Lung (tissue), 12 donors: Measurements from ENCODE around the gene CYBC1. TPM values are rescaled to one million over a fixed set of nuclear protein-coding genes. Genes with fewer than 3 reads are reported as not detected.

ENCODE experiments used
- ATAC-seq: fragments of 200-7000 bp; cut with Tn5 transposase; one replicate; pipeline ENCODE4 v1.9.1; 2020; ENCODE audit warnings: moderate number of reproducible peaks; ENCODE audit not compliant: insufficient read depth, low FRiP score
- DNase-seq, 3 donors: peaks; one replicate each; pipeline ENCODE4 v3.0.0-alpha.2; 2013 to 2017
- H3K27ac ChIP-seq, 2 donors: one replicate each; pipeline ENCODE4 v1.5.1; 2013; ENCODE audit warnings: mild to moderate bottlenecking in 2 of 2, moderate library complexity in 2 of 2, control low read depth in 1 of 2, inconsistent platforms in 1 of 2, low read depth in 1 of 2, low read length in 1 of 2
- H3K27me3 ChIP-seq, 3 donors: one replicate each; pipeline ENCODE4 v1.5.1; 2013; ENCODE audit warnings: low read length in 2 of 3; ENCODE audit not compliant: control insufficient read depth in 3 of 3, insufficient read depth in 3 of 3
- H3K36me3 ChIP-seq, 4 donors: one replicate each; pipeline ENCODE4 v1.5.1; 2013; ENCODE audit warnings: low read length in 4 of 4, mild to moderate bottlenecking in 1 of 4, moderate library complexity in 1 of 4; ENCODE audit not compliant: control insufficient read depth in 4 of 4, insufficient read depth in 4 of 4
- H3K4me1 ChIP-seq, 5 donors: one replicate each; pipeline ENCODE4 v1.5.1; 2013; ENCODE audit warnings: low read length in 5 of 5, mild to moderate bottlenecking in 2 of 5, moderate library complexity in 1 of 5; ENCODE audit not compliant: control insufficient read depth in 5 of 5, insufficient read depth in 5 of 5
- H3K4me3 ChIP-seq: one replicate; pipeline ENCODE4 v1.5.1; 2013; ENCODE audit warnings: mild to moderate bottlenecking, control low read depth, moderate library complexity
- H3K9ac ChIP-seq, 2 donors: one replicate each; pipeline ENCODE4 v1.5.1; 2013; ENCODE audit warnings: low read length in 2 of 2, control low read depth in 1 of 2; ENCODE audit not compliant: insufficient read depth in 1 of 2
- H3K9me3 ChIP-seq, 4 donors: one replicate each; pipeline ENCODE4 v1.5.1; 2013; ENCODE audit warnings: low read length in 3 of 4, mild to moderate bottlenecking in 1 of 4, moderate library complexity in 1 of 4; ENCODE audit not compliant: control insufficient read depth in 4 of 4, insufficient read depth in 3 of 4
- CTCF ChIP-seq: IDR thresholded peaks from 2 replicates; pipeline ENCODE4 v1.5.1; 2012; ENCODE audit warnings: mild to moderate bottlenecking; ENCODE audit errors: control extremely low read depth, extremely low read depth
- WGBS, 2 donors: extraction: QIAGEN DNeasy Blood & Tissue Kit; methylation state at CpG; one replicate each; pipeline ENCODE4 v1.1.7; 2013; 5-methylcytosine and 5-hydroxymethylcytosine counted together
- polyA plus RNA-seq, 2 donors: library from polyadenylated mRNA; stranded (reverse); fragments of 200-250 nt; gene quantifications; one replicate each; pipeline ENCODE4 v1.2.1, GENCODE V29; 2013
- total RNA-seq, 2 donors: library from RNA; depleted of rRNA in 1 of 2; stranded (reverse); fragments of >200 nt in 1 of 2; gene quantifications; one replicate each; pipeline ENCODE4 v1.2.1, GENCODE V29; 2014 to 2021
- donor health status: control.
- donor health status: control.
- donor health status: Bipolar disorder and iron deficiency.
- donor health status: healthy.
- donor health status: DM: yes; HTN: yes; CAD: no.

The CYBC1 gene
- total and polyA plus RNA-seq, 4 donors, result 37.4 to 144 (median 92.0) TPM

GRCh38 chr17:82446649-82447048, 3.9 kb downstream of the CYBC1 start:
- 88 to 92% methylated on average over 12 of the region's 12 CpGs for WGBS, 2 donors
- Histone ChIP-seq H3K27ac (no peak overlapping the region), H3K36me3 (peaks cover 0 to 44% (median 7%) of the 10 kb centered on the region in 4 donors)

DNA sequence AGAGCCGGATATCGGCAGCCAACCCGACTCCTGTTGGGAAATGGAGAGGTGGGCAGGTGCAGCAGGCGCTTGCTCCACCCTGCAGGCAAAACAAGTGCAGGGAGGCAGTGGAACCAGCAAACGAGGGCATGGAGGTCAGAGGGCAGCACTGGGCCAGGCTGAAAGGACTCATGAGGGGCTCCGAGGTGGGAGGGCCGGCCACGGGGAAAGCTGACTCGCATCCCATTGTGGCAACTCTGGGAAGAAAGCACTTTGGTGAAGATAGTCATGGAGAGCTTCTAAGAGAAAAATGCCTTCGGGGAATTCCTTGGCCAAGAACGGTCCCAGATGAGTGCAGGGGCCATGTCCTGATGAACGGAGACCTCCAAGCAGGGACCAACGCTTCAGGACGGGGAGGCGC, 4.4 kb downstream of the CYBC1 start:
- ATAC-seq (no peak), DNase-seq (no peak)
- Histone ChIP-seq H3K4me3 (no peak overlapping the region), H3K27ac (no peak overlapping the region), H3K9ac (no peak overlapping the region), H3K27me3 (no peaks in the 10 kb centered on the region), H3K9me3 (no peaks in the 10 kb centered on the region), H3K36me3 (peaks cover 0 to 47% (median 7%) of the 10 kb centered on the region in 4 donors), H3K4me1 (peaks cover 2 to 20% (median 5%) of the 10 kb centered on the region in 5 donors)
- no peak for TF ChIP-seq CTCF
- WGBS, 2 donors, result 91 to 93% methylated on average over 15 of the region's 15 CpGs

More at GRCh38 chr17:82446649-82447048, 3.9 kb downstream of the CYBC1 start:
- ATAC-seq (no peak), DNase-seq (no peak)
- no peak for TF ChIP-seq CTCF
- H3K4me3 ChIP-seq, result no peak overlapping the region
- no peaks in the 10 kb centered on the region for H3K27me3 ChIP-seq
- H3K9me3 ChIP-seq, result no peaks in the 10 kb centered on the region
- peaks cover 5 to 22% (median 9%) of the 10 kb centered on the region in 5 donors for H3K4me1 ChIP-seq
- H3K9ac ChIP-seq, result no peak overlapping the region

DNA sequence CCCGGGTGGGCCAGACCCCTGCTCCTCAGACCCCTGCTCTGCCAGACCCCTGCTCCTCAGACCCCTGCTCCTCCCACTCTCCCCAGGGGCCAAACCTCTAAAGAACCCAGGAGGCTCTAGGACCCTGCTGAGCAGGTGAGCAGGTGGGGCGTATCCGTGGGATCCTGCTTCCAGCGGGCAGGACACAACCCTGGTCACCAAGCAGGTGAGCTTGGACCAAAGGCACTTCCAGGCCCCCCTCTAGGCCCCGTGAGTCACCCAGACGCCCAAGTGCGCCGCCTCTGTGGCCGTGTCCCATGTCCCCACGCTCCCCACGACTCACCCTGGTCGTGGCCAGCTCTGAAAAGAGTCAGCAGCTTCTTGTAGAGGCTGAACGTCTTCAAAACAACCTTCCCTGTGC, 5.0 kb downstream of the CYBC1 start:
- peak overlapping the region in 1 of 2 donors; percentile 28 for H3K27ac ChIP-seq
- H3K9me3 ChIP-seq, result no peaks in the 10 kb centered on the region
- H3K9ac ChIP-seq, result no peak overlapping the region
- peaks cover 0 to 20% (median 5%) of the 10 kb centered on the region in 5 donors for H3K4me1 ChIP-seq
- ATAC-seq, result no peak
- no peak for TF ChIP-seq CTCF
- H3K4me3 ChIP-seq, result no peak overlapping the region
- H3K27me3 ChIP-seq, result no peaks in the 10 kb centered on the region
- no peak for DNase-seq
- WGBS, 2 donors, result 80 to 88% methylated on average over 12 to 13 of the region's 13 CpGs
- H3K36me3 ChIP-seq, result peaks cover 0 to 47% (median 7%) of the 10 kb centered on the region in 4 donors
